Fibroblast of lung (primary cell): ENCODE data around the gene CRADD.

ENCODE experiments used
- CTCF ChIP-seq, 2 donors: IDR thresholded peaks in 1 of 2; conservative IDR thresholded peaks in 1 of 2; 1 replicate in 1 of 2; 2 replicates in 1 of 2; pipeline ENCODE4 v1.5.1; 2011 to 2012; ENCODE audit warnings: low read length in 2 of 2, control low read depth in 1 of 2, inconsistent platforms in 1 of 2, low read depth in 1 of 2, mild to moderate bottlenecking in 1 of 2
- EZH2 ChIP-seq: IDR thresholded peaks from 2 replicates; pipeline ENCODE4 v1.5.1; 2012; ENCODE audit warnings: low read length, control low read depth, mild to moderate bottlenecking; ENCODE audit errors: missing control alignments

DNA sequence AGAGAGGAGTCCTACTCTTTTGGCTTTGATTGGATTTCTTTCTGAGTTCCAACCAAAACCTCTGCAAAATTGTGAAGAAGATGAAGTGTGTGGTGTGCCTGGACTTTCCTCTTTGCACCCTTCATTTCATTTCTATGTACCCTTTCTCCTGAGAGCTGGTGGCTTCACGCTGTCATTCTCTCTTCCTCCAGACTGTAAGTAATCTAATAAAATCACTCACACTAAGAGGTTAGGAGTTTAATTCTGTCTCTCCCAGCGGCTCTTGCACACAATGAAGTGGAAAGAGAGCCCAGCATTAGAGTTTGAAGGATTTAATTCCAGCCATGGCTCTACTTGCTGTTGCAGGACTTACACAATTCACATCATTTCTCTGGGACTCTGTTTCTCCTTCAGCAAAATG, 37.8 kb upstream of the CRADD start:
- TF ChIP-seq CTCF (conservative IDR thresholded peaks at IDR 0.05 in 1 of 2, IDR thresholded peaks at IDR 0.05 in 1 of 2; ENCODE audit: low read depth in 1 of 2, low read length in 2 of 2) (no peak), EZH2 (no peak)
